SIG-M5 treated with dmso at 0.1 percent for 504 hours (cell line): ENCODE data around the gene PLS1.

ENCODE experiments used
- DNase-seq: peaks from one replicate; lab custom pipeline; 2025; ENCODE audit not compliant: unreplicated experiment; lab: John Stamatoyannopoulos, UW

PLS1 gene

GRCh38 chr3:142636664-142637063 lies 40.5 kb downstream of the PLS1 start:
- no peak for DNase-seq

- DNase-seq, result no peak
Measured at GRCh38 chr3:142638291-142638690, 42.1 kb downstream of the PLS1 start.

GRCh38 chr3:142641504-142641903 lies 45.3 kb downstream of the PLS1 start:
- DNase-seq, result no peak

GRCh38 chr3:142642956-142643355 lies 46.8 kb downstream of the PLS1 start:
- no peak for DNase-seq

GRCh38 chr3:142644502-142644901 lies 48.3 kb downstream of the PLS1 start:
- no peak for DNase-seq

GRCh38 chr3:142645236-142645793 lies 49.1 kb downstream of the PLS1 start:
- no peak for DNase-seq

- no peak for DNase-seq
Measured at GRCh38 chr3:142646020-142646785, 50.0 kb downstream of the PLS1 start.

- no peak for DNase-seq
Measured at GRCh38 chr3:142647856-142648255, 51.7 kb downstream of the PLS1 start.

GRCh38 chr3:142648950-142649349 lies 52.8 kb downstream of the PLS1 start:
- no peak for DNase-seq

- DNase-seq, result no peak
Measured at GRCh38 chr3:142650001-142650693, 54.0 kb downstream of the PLS1 start.

GRCh38 chr3:142651711-142652110 lies 55.5 kb downstream of the PLS1 start:
- no peak for DNase-seq

- DNase-seq, result no peak
Measured at GRCh38 chr3:142652826-142653292, 56.7 kb downstream of the PLS1 start.

- DNase-seq, result peak; percentile 61
Measured at GRCh38 chr3:142656575-142656974, 60.4 kb downstream of the PLS1 start.

GRCh38 chr3:142657033-142657432 lies 60.8 kb downstream of the PLS1 start:
- no peak for DNase-seq

- DNase-seq, result no peak
Measured at GRCh38 chr3:142660383-142660782, 64.2 kb downstream of the PLS1 start.

GRCh38 chr3:142660893-142661292 lies 64.7 kb downstream of the PLS1 start:
- no peak for DNase-seq

GRCh38 chr3:142663865-142664264 lies 67.7 kb downstream of the PLS1 start:
- DNase-seq, result no peak

GRCh38 chr3:142664311-142664710 lies 68.1 kb downstream of the PLS1 start:
- DNase-seq, result no peak

GRCh38 chr3:142664819-142665218 lies 68.6 kb downstream of the PLS1 start:
- no peak for DNase-seq

GRCh38 chr3:142670120-142670519 lies 73.9 kb downstream of the PLS1 start:
- DNase-seq, result no peak

- DNase-seq, result no peak
Measured at GRCh38 chr3:142676151-142676550, 80.0 kb downstream of the PLS1 start.

GRCh38 chr3:142680710-142681109 lies 84.5 kb downstream of the PLS1 start:
- DNase-seq, result no peak
